Measurements from ENCODE around the gene EEF1A2.

DNA sequence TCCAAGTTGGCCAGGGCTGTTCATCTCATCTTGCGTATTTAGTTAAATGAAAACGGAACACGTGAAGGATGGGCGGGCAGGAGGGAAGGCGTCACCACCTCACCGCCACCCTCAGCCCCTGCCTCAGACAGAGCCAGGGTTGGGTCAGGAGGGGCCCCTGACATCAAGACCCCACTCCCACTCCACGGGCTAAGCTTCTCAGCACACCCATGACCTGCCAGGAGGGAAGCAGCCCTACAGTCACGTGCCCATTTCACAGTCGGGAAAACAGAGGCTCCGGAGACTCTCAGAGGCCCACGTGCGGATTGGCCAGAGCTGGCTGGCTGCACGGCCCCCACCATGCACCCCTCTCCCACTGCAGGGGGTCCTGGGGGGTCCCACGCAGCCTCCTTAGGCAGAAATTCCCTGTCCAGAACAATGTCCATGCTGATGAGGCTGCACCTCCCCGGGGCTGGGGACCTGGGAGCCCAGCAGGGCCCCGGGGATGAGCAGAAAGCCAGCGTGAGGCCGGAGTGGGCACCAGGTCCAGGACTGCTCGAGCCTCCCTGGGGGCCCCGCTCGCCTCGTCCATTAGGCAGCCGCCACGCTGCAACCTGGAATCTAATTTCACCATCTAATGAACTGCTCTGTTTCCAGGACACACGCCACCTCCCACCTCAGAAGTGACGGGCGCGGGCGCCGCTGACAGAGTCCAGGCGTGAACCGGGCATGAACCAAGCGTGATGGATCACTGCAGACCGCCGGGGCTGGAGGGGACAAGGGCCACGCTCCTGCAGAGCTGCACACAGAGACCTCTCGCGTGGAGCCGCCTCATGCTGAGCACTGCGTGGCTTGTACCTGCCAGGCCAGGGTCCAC, 42.2 kb downstream of the EEF1A2 start:
- no peak for TF ChIP-seq EP300 (IDR thresholded peaks at IDR 0.05)
- TF ChIP-seq, protein P1, sequence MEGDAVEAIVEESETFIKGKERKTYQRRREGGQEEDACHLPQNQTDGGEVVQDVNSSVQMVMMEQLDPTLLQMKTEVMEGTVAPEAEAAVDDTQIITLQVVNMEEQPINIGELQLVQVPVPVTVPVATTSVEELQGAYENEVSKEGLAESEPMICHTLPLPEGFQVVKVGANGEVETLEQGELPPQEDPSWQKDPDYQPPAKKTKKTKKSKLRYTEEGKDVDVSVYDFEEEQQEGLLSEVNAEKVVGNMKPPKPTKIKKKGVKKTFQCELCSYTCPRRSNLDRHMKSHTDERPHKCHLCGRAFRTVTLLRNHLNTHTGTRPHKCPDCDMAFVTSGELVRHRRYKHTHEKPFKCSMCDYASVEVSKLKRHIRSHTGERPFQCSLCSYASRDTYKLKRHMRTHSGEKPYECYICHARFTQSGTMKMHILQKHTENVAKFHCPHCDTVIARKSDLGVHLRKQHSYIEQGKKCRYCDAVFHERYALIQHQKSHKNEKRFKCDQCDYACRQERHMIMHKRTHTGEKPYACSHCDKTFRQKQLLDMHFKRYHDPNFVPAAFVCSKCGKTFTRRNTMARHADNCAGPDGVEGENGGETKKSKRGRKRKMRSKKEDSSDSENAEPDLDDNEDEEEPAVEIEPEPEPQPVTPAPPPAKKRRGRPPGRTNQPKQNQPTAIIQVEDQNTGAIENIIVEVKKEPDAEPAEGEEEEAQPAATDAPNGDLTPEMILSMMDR (IDR thresholded peaks at IDR 0.05) = no peak

All from tibial nerve (tissue), 4 donors.